NK-92 (cell line): ENCODE data around the gene PEX12.
"Not testable (repeated sequence)": the region's sequence is repeated elsewhere in the genome, so short reads cannot be mapped to it uniquely, and the experiment has no call there.

ENCODE experiments used
- DNase-seq: peaks from one replicate; lab custom pipeline; 2025; ENCODE audit not compliant: unreplicated experiment; lab: John Stamatoyannopoulos, UW

PEX12 gene

DNA sequence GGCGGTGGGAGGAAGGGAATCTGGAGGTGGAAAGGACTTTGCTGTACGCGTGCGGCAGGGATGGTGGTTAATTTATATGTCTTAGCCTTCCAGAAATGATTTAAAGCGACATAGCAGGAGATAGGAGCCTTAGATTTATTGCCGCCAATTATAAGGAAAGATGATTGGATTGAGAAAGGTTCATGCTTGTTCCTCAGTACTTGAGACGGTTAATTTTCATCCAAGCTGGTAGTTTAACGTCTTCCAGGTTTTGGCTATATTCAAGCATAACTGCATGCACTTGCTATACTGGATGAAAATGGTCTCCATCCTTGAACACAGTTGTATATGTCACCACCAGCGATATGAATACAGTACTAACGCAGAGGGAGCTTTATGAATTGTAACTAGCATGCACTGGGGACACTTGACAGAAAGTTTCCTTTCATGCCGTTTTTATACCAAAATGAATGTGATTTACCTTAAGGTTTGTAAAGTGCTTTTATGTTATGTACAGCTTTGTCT is 610 bp upstream of the PEX12 start:
- no peak for DNase-seq

DNA sequence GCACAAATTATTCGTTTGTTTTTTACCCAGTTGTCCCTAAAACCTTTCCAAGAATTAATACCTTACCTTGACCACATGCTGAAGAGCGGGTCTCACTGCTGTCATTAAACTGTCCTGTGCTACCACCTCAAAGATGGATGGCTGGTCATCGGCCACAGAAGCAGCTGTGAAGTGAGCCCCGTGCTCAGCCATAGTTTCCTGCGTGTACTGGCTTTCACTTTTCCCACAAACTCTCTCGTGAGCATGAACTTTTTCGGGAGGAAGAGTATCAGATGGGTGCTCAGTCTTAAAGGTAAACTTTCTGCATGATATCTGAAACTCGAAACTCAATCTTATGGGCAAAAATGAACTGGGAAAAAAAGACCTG is 558 bp downstream of the PEX12 start:
- DNase-seq, result no peak

GRCh38 chr17:35575759-35576158 is 2.6 kb downstream of the PEX12 start:
- no peak for DNase-seq

DNA sequence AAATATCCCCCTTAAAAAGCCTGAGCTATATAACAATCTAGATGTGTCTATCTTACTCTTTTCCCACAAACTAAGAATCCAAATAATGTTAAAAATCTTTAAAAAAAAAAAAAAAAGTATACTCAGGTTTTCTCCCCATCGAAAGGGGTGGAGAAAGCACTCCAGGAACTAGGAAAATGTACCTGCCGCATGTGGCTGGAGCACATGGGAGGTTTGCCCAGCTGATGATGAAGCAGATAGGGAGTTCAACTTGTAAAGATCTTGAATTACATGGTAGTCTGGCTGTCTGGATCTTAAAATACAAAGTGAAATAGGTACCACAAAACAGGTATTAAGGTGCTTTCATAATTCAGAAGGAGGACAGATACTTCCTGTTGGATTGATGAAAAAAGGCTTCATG is 9.0 kb downstream of the PEX12 start:
- no peak for DNase-seq

GRCh38 chr17:35568561-35568960 is 9.8 kb downstream of the PEX12 start:
- DNase-seq, result no peak

- DNase-seq, result no peak
These were observed 11.4 kb downstream of the PEX12 start for GRCh38 chr17:35566968-35567367.

- DNase-seq, result not testable (repeated sequence)
These were observed 15.2 kb downstream of the PEX12 start for GRCh38 chr17:35563181-35563580.

DNA sequence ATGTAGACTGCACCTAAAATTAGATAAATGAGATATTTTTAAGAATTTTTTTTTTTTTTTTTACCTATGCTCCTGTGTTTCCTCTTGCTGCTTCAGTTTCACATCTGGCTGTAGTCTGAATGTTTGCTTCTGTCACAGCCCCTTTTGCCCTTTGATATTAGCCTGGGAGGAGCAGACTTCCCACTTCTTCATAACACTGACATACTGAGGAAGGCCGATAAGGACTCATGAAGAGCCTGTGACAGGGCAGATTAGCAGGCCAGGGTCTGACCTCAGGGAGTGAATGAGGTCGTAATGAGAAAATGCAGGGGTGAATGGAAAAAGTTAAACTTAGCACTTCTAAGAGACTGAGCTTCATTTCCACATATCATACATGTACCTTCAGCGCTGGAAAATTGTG is 17.7 kb downstream of the PEX12 start, which contains the start of gene SLFN14:
Gene SLFN14 (minus strand): TSS at position 117 of the 400 bp plus-strand sequence. CDS start 2,757 bp downstream, outside the sequence.
- DNase-seq, result no peak

DNA sequence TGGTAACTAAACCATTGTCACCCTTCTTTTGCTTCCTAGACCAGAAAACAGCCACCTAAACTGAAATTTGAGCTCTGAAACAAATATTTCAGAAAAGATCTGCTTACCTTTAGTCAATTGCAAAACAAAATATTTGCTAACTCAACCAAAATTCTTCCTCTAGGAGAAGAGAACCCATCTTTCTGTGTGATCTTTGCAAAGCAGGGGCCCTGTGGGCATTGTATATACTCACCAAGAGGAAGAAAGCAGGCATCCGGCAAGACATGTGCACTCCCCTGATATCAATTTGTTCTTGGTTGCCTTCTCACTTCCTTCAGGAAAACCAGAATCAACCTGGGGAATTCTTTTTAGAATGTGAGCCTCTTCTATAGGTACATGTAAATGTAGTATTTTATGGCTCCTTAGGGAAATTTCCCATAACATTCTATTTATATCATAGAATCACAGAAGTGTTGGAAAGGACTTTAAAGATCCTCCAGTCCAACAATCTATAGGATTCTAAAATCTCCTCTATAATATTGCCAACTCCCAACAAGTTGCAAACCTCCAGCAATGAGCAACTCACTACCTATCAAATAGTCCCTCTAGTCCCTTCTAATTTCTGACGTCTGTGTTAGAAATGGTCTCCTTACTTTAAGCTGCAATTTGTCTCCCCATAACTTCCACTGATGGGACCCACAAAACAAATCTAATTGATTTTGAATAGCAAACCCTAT is 18.7 kb downstream of the PEX12 start:
- no peak for DNase-seq

DNA sequence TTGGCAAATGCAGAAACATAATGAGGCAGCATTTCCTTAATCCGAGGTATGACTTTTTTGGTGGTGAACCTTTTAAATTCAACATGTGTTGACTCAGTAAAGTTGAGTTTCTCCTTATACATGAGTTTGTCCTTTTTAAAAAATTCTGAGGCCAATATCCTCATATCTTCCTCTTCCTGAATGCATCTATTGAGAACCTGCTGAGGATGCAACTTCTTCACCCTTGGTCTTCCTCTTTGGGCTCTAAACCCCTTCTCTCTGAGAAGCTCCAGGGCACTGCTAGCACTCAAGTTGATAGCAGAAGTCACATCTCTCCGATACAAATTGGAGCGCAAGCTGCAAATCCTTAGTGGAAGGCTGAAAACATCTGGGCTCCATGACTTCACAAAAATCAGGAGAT is 21.0 kb downstream of the PEX12 start:
- no peak for DNase-seq

DNA sequence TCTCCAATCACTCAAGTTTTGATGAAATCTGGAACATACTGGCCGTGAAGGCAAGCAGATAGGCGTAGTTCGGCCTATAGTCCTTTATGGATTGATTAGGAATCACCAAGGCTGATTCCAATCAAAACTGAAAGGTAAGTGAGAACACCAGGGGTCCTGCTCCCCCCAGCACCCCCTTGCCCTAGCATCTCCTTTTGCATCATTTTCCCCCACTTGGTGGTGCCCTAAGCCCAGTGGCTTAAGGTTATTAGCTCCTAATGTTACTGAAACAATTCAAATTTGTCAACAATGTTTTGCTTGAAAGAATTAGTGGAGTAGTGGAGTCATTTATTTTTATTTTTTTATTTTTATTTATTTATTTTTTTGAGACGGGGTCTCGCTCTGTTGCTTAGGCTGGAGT is 22.7 kb downstream of the PEX12 start:
- DNase-seq, result no peak

GRCh38 chr17:35554668-35555067 is 23.7 kb downstream of the PEX12 start:
- no peak for DNase-seq

DNA sequence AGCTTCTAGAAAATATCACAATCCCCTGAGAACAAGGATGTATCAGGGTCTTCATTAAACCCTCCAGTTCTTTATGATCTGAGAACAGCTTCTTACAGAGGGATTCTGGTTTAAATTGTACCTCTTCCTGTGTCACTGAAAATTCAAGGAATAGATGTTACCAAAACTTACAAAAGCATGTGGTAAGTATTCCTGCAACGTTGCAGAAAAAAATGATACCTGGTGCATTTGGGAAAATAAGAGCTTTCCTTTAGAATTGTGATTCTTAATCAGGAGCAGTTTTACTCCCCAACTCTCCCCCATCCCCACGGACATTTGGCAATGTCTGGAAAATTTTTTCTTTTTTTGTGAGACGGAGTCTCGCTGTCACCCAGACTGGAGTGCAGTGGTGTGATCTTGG is 25.1 kb downstream of the PEX12 start:
- no peak for DNase-seq

- no peak for DNase-seq
These were observed 29.4 kb downstream of the PEX12 start for GRCh38 chr17:35548978-35549377.

DNA sequence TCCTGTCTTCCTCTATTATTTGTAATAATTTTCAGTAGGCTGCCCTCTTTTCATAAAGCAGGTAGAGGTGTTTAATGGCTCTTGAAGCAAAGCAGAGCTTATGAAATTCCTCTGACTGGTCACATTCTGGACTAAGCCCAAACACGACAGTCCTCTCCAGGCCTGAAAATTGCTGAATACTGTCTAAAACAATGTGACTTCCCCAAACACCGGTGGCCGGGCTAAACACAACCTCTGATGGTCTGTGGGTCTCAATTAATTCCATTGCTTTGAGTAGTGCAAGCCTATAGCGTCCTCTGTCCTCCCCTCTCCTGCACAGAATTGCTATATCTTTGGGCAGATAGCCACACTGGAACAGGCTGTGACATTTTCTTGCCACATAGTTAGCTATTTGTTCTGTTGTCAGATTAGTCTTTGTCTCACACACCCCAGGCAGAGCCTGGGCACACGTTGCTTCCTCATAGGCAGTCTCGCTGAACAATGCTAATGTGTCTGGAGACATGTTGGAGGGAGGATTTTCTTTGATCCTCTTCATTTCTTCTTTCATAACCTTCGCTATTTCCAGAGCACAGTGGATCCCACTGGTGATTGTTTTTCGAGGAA is 30.1 kb downstream of the PEX12 start:
- DNase-seq, result no peak

- no peak for DNase-seq
These were observed 31.9 kb downstream of the PEX12 start for GRCh38 chr17:35546487-35546886.

GRCh38 chr17:35545150-35545549 is 33.2 kb downstream of the PEX12 start:
- DNase-seq, result no peak

DNA sequence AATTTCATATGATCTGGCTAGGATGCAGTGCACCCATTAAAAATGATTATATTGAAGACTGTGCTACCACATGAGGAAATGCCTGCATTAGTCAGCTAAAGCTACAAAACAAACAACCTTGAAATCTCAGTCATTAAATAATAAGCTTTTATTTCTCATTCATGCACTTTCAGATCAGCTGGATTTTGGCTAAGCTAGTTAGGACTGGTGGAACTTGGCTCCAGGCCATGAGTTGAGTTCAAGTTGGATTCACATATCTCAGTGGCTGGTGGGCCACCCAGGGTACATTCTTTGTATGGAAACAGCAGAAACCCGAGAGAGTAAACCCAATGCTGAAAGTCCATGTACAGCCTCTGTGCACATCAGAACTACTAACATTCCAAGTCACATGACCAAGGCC is 34.5 kb downstream of the PEX12 start:
- DNase-seq, result no peak

DNA sequence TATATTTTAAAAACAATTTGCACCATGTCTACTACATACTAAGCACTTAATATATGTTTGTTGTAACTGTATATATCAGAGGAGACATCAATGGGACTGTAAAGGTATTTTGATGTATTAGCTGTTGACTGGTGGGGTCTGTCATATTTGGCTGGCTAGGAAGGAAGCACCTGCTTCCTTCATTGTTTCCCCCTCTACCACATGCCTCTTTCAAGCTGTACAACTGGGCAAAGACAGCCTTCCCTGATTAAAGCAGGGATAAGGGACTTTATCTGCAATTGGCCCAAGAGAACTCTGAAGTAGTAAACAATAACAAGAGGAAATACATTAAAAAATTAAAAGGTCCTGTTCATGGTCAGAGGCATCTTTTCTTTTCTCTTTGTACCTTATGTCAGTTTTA is 35.4 kb downstream of the PEX12 start:
- DNase-seq, result no peak

- DNase-seq, result no peak
These were observed 36.9 kb downstream of the PEX12 start for GRCh38 chr17:35541434-35541833.

DNA sequence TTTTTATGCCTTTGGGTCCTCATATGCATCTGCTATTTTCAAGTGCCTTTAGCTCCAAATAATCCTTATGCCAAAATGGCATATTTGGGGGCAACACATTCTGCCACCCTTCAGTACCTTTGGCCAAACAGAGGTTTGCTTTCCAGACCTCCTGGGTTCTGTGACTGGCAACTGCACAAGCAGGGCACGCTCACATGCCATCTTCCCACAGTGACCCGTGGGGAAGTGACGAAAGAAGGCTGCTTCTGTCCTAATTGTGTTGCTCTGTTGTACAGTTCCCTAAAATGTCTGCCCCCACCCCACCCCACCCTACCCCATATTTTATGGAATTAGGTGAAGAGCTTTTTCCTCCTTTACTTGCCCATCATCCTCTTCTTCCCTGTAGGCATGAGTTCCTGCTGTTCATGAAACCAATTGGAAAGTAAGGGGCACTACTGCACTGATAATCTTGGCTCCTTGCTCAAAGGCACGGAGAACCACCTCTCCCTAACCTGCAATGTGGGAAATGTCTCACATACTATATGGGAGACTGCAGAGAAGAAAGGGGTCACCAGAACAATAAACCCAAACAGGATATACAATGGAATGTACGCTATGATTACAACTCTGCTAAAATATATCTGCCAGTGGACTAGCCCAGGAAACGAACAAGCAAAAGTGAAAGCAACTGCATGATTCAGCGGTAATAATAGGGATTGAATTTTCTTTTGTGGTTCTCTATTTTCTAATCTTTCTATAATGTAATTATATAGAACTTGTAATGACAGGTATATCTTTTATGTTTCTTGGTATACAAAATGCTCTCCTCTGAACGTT is 37.6 kb downstream of the PEX12 start:
- DNase-seq, result no peak

DNA sequence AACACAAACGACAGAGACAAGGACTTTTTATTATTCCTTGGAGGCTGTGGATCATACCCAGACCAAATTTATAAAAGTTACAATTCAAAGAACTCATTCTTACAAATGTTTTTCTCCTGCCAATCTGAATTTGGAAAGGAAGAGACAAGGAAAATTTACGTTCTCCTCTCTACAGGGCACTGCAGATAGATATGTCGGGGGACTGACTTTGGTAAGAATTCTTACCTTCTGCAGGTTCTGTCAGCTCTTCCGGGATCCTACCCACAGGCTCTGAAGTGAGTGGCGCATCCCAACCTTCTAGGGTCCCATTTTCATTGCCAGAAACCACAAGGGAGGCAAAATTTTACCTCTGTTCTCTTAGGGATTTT is 38.7 kb downstream of the PEX12 start:
- no peak for DNase-seq
